GM23338 (cell line): Measurements from ENCODE around the gene MPP4. TPM values are rescaled to one million over a fixed set of nuclear protein-coding genes. Genes with fewer than 3 reads are reported as not detected.
A peak's percentile ranks its signal among the peaks of the same experiment; 100 is the strongest.

Source experiments
- ATAC-seq: fragments of 200-7000 bp; cut with Tn5 transposase; 3 replicates; pipeline ENCODE4 v1.9.1; 2020
- DNase-seq: peaks from one replicate; pipeline ENCODE4 v3.0.0-alpha.2; 2015; ENCODE audit warnings: low spot score
- H2AFZ ChIP-seq: fragments of 200-600 bp; sonication (generic); 2 replicates; pipeline ENCODE4 v1.8.0; 2016; ENCODE audit warnings: antibody characterized with exemption, mild to moderate bottlenecking, moderate library complexity
- H3F3A ChIP-seq: fragments of 200-600 bp; sonication (generic); replicated peaks from 2 replicates; pipeline ENCODE4 v1.8.0; 2017; ENCODE audit warnings: antibody characterized with exemption, mixed run types, low read depth
- H3K27ac ChIP-seq: fragments of 200-600 bp; sonication (generic); 2 replicates; pipeline ENCODE4 v1.6.1; 2016; ENCODE audit warnings: low read depth
- H3K27me3 ChIP-seq: fragments of 200-600 bp; sonication (generic); 2 replicates; pipeline ENCODE4 v1.8.0; 2016; ENCODE audit warnings: mild to moderate bottlenecking, mixed run types, moderate library complexity; ENCODE audit not compliant: insufficient read depth
- H3K36me3 ChIP-seq: fragments of 200-600 bp; sonication (generic); 2 replicates; pipeline ENCODE4 v1.8.0; 2016; ENCODE audit warnings: mild to moderate bottlenecking; ENCODE audit not compliant: insufficient read depth
- H3K4me1 ChIP-seq: fragments of 200-600 bp; sonication (generic); 2 replicates; pipeline ENCODE4 v1.8.0; 2016; ENCODE audit warnings: mild to moderate bottlenecking, moderate library complexity; ENCODE audit not compliant: insufficient read depth
- H3K4me2 ChIP-seq: fragments of 200-600 bp; sonication (generic); 2 replicates; pipeline ENCODE4 v1.7.1; 2017; ENCODE audit warnings: mixed run types
- H3K4me3 ChIP-seq: fragments of 200-600 bp; sonication (generic); 2 replicates; pipeline ENCODE4 v1.6.1; 2016; ENCODE audit warnings: mixed run types
- H3K79me2 ChIP-seq: fragments of 200-600 bp; sonication (generic); replicated peaks from 2 replicates; pipeline ENCODE4 v1.8.0; 2017; ENCODE audit warnings: mild to moderate bottlenecking; ENCODE audit not compliant: insufficient read depth
- H3K9me2 ChIP-seq: fragments of 200-600 bp; sonication (generic); 2 replicates; pipeline ENCODE4 v1.8.0; 2017; ENCODE audit not compliant: insufficient read depth
- H4K20me1 ChIP-seq: fragments of 200-600 bp; sonication (generic); replicated peaks from 2 replicates; pipeline ENCODE4 v1.8.0; 2017; ENCODE audit warnings: mild to moderate bottlenecking; ENCODE audit not compliant: insufficient read depth
- H3K27ac Mint-ChIP-seq: 2 replicates; pipeline ENCODE4 v1.8.0; 2020; ENCODE audit warnings: inconsistent platforms, mild to moderate bottlenecking, moderate library complexity, mixed read lengths
- H3K27me3 Mint-ChIP-seq: 3 replicates; pipeline ENCODE4 v1.8.0; 2022; ENCODE audit warnings: low read depth, mild to moderate bottlenecking, moderate library complexity, mixed read lengths, inconsistent platforms; ENCODE audit not compliant: insufficient read depth, poor library complexity
- H3K36me3 Mint-ChIP-seq: 3 replicates; pipeline ENCODE4 v1.8.0; 2021; ENCODE audit warnings: low read depth, mild to moderate bottlenecking, inconsistent platforms, moderate library complexity, mixed read lengths
- H3K4me1 Mint-ChIP-seq: 3 replicates; pipeline ENCODE4 v1.8.0; 2020; ENCODE audit warnings: mild to moderate bottlenecking, inconsistent platforms, mixed read lengths
- H3K4me3 Mint-ChIP-seq: 3 replicates; pipeline ENCODE4 v1.8.0; 2021; ENCODE audit warnings: moderate library complexity, mild to moderate bottlenecking, inconsistent platforms, mixed read lengths
- H3K9me3 Mint-ChIP-seq: 3 replicates; pipeline ENCODE4 v1.8.0; 2020; ENCODE audit warnings: moderate library complexity, mild to moderate bottlenecking, inconsistent platforms, mixed read lengths
- CTCF ChIP-seq, 2 experiments: fragments of 200-600 bp in 1 of 2; sonication (generic) in 1 of 2; conservative IDR thresholded peaks; 2 replicates each; pipeline versions ENCODE4 v1.5.1 to v1.6.1; 2016 to 2017; ENCODE audit warnings: antibody characterized with exemption in 2 of 2, low read depth in 2 of 2, mild to moderate bottlenecking in 2 of 2, moderate library complexity in 1 of 2
- NANOG ChIP-seq: IDR thresholded peaks from 2 replicates; pipeline ENCODE4 v1.6.1; 2016; ENCODE audit warnings: antibody characterized with exemption, borderline replicate concordance
- POLR2AphosphoS5 ChIP-seq: IDR thresholded peaks from 2 replicates; pipeline ENCODE4 v1.6.1; 2016; ENCODE audit warnings: antibody characterized with exemption, low read depth
- ZNF114 ChIP-seq: fragments of 250-450 bp; sonication (Bioruptor Pico); IDR thresholded peaks from 2 replicates; pipeline ENCODE4 v1.5.0; 2020; ENCODE audit warnings: mild to moderate bottlenecking, moderate library complexity
- ZNF331 ChIP-seq: fragments of 250-450 bp; sonication (Bioruptor Pico); IDR thresholded peaks from 2 replicates; pipeline ENCODE4 v1.5.0; 2020; ENCODE audit warnings: low read depth, mild to moderate bottlenecking, moderate library complexity
- ZNF462 ChIP-seq: fragments of 250-450 bp; sonication (Bioruptor Pico); IDR thresholded peaks from 2 replicates; pipeline ENCODE4 v1.5.0; 2020; ENCODE audit warnings: mild to moderate bottlenecking, moderate library complexity
- polyA plus RNA-seq: library from polyadenylated mRNA; unstranded; fragments of >200 nt; fragmentation: Nextera tagmentation; extraction: Ambion mirVana; gene quantifications from 2 replicates; pipeline ENCODE4 v1.2.1, GENCODE V29; 2016
- total RNA-seq: library from RNA; depleted of rRNA; stranded (reverse); fragments of >200 nt; shearing (Covaris generic); gene quantifications from 2 replicates; pipeline ENCODE4 v1.2.3, GENCODE V29; 2014

MPP4 gene
- total and polyA plus RNA-seq, 2 experiments from 2014 or later = not detected

GRCh38 chr2:201701646-201702045 is 3.2 kb upstream of the MPP4 start (continued):
- no peak for TF ChIP-seq ZNF462 (CRISPR knock-in tag)
- TF ChIP-seq ZNF114 (CRISPR knock-in tag) = no peak
- no peak for TF ChIP-seq CTCF (conservative IDR thresholded peaks at IDR 0.05; ENCODE audit: low read depth in 2 of 2)
- no peak for TF ChIP-seq POLR2AphosphoS5
- no peak for TF ChIP-seq ZNF331

- H3K4me1 ChIP-seq = peaks cover 48% of the 10 kb centered on the region
- peaks cover 6% of the 10 kb centered on the region; the same call in 1 of the 2 replicates for H3K9me2 ChIP-seq
- no peaks in the 10 kb centered on the region for H4K20me1 ChIP-seq
- H3K4me2 ChIP-seq = peak overlapping the region; percentile 50
- peak overlapping the region; percentile 52; the same call in 1 of the 2 replicates for H3K27ac Mint-ChIP-seq
- no peak overlapping the region for H2AFZ ChIP-seq
- H3K4me3 Mint-ChIP-seq = 0 out of 3 replicates have a peak overlapping the region, but pooled peaks have one; percentile 7
- H3K4me3 ChIP-seq = no peak overlapping the region; the same call in 1 of the 2 replicates
- H3F3A ChIP-seq = no peaks in the 10 kb centered on the region
- H3K27me3 Mint-ChIP-seq = no peaks in the 10 kb centered on the region
- ATAC-seq (peak; percentile 60), DNase-seq (peak; percentile 40)
- H3K36me3 ChIP-seq = peaks cover 9% of the 10 kb centered on the region; the same call in 1 of the 2 replicates
- peaks cover 9% of the 10 kb centered on the region; the same call in 2 of the 3 replicates for H3K36me3 Mint-ChIP-seq
- H3K9me3 Mint-ChIP-seq = no peaks in the 10 kb centered on the region
- H3K27me3 ChIP-seq = no peaks in the 10 kb centered on the region
- H3K79me2 ChIP-seq = no peaks in the 10 kb centered on the region
- TF ChIP-seq NANOG (0 out of 2 replicates have a peak, but pooled peaks have one; percentile 17), ZNF114 (CRISPR knock-in tag) (no peak)
- peak overlapping the region; percentile 35; the same call in 1 of the 2 replicates for H3K27ac ChIP-seq
- peaks cover 57% of the 10 kb centered on the region for H3K4me1 Mint-ChIP-seq
Measured at GRCh38 chr2:201699416-201699815, 972 bp upstream of the MPP4 start.
